HG03159 (cell line): ENCODE measurements around the gene LDLRAD4.
A peak's percentile ranks its signal among the peaks of the same experiment; 100 is the strongest.

Source experiments
- ATAC-seq: cut with Tn5 transposase; IDR thresholded peaks from one replicate; pipeline ENCODE4 v1.9.1; 2021; ENCODE audit warnings: mild to moderate bottlenecking, moderate library complexity; ENCODE audit not compliant: unreplicated experiment

LDLRAD4 gene

GRCh38 chr18:13540477-13541182 is 322.1 kb downstream of the LDLRAD4 start:
- ATAC-seq, result no peak

GRCh38 chr18:13541621-13542519 is 323.3 kb downstream of the LDLRAD4 start:
- ATAC-seq, result no peak

- ATAC-seq, result no peak
Measured at GRCh38 chr18:13542520-13542847, 323.9 kb downstream of the LDLRAD4 start.

GRCh38 chr18:13543144-13543543 is 324.6 kb downstream of the LDLRAD4 start:
- no peak for ATAC-seq

- no peak for ATAC-seq
Measured at GRCh38 chr18:13543811-13544732, 325.5 kb downstream of the LDLRAD4 start.

GRCh38 chr18:13544953-13545352 is 326.4 kb downstream of the LDLRAD4 start:
- ATAC-seq, result no peak

- no peak for ATAC-seq
Measured at GRCh38 chr18:13545514-13545913, 327.0 kb downstream of the LDLRAD4 start.

GRCh38 chr18:13545955-13546354 is 327.4 kb downstream of the LDLRAD4 start:
- ATAC-seq, result no peak

- no peak for ATAC-seq
Measured at GRCh38 chr18:13546638-13547037, 328.1 kb downstream of the LDLRAD4 start.

- ATAC-seq, result no peak
Measured at GRCh38 chr18:13547347-13547746, 328.8 kb downstream of the LDLRAD4 start.

GRCh38 chr18:13548106-13548819 is 329.7 kb downstream of the LDLRAD4 start:
- ATAC-seq, result no peak

GRCh38 chr18:13548966-13549879 is 330.7 kb downstream of the LDLRAD4 start:
- ATAC-seq, result peak; percentile 81

- ATAC-seq, result no peak
Measured at GRCh38 chr18:13549880-13550232, 331.3 kb downstream of the LDLRAD4 start.

GRCh38 chr18:13550418-13551304 is 332.1 kb downstream of the LDLRAD4 start:
- ATAC-seq, result no peak

GRCh38 chr18:13551305-13551603 is 332.7 kb downstream of the LDLRAD4 start:
- no peak for ATAC-seq

GRCh38 chr18:13551841-13552733 is 333.5 kb downstream of the LDLRAD4 start:
- ATAC-seq, result no peak

- ATAC-seq, result no peak
Measured at GRCh38 chr18:13553449-13553848, 334.9 kb downstream of the LDLRAD4 start.

- ATAC-seq, result no peak
Measured at GRCh38 chr18:13555192-13555591, 336.6 kb downstream of the LDLRAD4 start.
